ENCODE data around the gene OAS1. TPM values are rescaled to one million over a fixed set of nuclear protein-coding genes. Genes with fewer than 3 reads are reported as not detected.
A peak's percentile ranks its signal among the peaks of the same experiment; 100 is the strongest.
"Not testable (repeated sequence)": the region's sequence is repeated elsewhere in the genome, so short reads cannot be mapped to it uniquely, and the experiment has no call there.

OAS1 gene
- total and polyA plus RNA-seq, 2 donors (not counting 1 experiment from before 2014, with no cell fraction given) = 48.3 to 70.2 TPM

DNA sequence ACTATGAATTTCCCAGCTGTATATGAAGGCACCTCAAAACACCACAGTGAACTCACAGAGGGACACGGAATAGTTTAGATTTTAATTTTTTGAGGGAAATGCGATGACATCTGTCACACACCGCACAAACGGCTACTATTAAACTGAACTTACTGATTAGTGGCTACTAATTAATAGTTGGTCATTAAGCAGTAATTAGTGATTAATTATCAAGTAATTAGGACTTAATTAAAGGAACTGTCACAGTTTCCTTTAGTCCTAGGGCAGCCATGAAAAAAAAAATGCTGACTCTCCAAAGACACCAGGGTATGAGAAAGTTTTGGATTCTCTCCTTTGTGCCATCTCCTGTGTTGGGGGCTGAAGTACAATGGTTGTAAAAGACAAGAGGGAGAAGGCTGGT, 2.9 kb downstream of the OAS1 start:
- Histone ChIP-seq H3K4me2 (replicated peaks; ENCODE audit: low read depth, low read length, poor library complexity, severe bottlenecking) (peak overlapping the region; percentile 82), H4K20me1 (ENCODE audit: control insufficient read depth, insufficient read depth, low read length, poor library complexity, severe bottlenecking) (peaks cover 24% of the 10 kb centered on the region), H3K4me1 (ENCODE audit: control insufficient read depth in 2 of 2, insufficient read depth in 2 of 2, low read length in 2 of 2) (peaks cover 37 to 55% of the 10 kb centered on the region in 2 donors), H3K79me2 (ENCODE audit: control insufficient read depth, insufficient read depth, low read length) (peaks cover 54% of the 10 kb centered on the region), H3K27ac (ENCODE audit: low read length in 2 of 2) (peak overlapping the region in 1 of 2 donors; percentile 83), H2AFZ (ENCODE audit: insufficient read depth, low read depth, low read length, poor library complexity, severe bottlenecking) (no peak overlapping the region), H3K9me3 (ENCODE audit: control extremely low read depth in 1 of 3, control insufficient read depth in 2 of 3, insufficient read depth in 1 of 3, low read length in 2 of 3) (peaks cover 0 to 15% (median 5%) of the 10 kb centered on the region in 3 donors), H3K4me3 (ENCODE audit: control extremely low read depth in 1 of 5, extremely low read depth in 1 of 5, insufficient read depth in 1 of 5, low read depth in 2 of 5, low read length in 4 of 5) (no peak overlapping the region), H3K9ac (ENCODE audit: low read length) (no peak overlapping the region), H3K27me3 (replicated peaks in 1 of 4; ENCODE audit: control extremely low read depth in 1 of 4, control insufficient read depth in 3 of 4, insufficient read depth in 4 of 4, low read length in 3 of 4) (no peaks in the 10 kb centered on the region), H3K36me3 (replicated peaks in 1 of 2; ENCODE audit: control extremely low read depth in 1 of 2, control insufficient read depth in 1 of 2, extremely low read depth in 1 of 2, insufficient read depth in 2 of 2, low read length in 1 of 2) (peaks cover 0 to 50% of the 10 kb centered on the region in 2 experiments)
- peak overlapping the region; percentile 95 for H3K27ac Mint-ChIP-seq
- ATAC-seq (ENCODE audit: low read depth) = no peak
- peaks cover 71% of the 10 kb centered on the region for H3K4me1 Mint-ChIP-seq
- peaks cover 7% of the 10 kb centered on the region for H3K9me3 Mint-ChIP-seq (ENCODE audit: insufficient read depth)
- POLR2A ChIA-PET = no interaction called here
- no CpG with 5 or more reads among the region's 4 CpGs for WGBS (ENCODE audit: insufficient coverage)
- CTCF ChIA-PET = interaction anchor here (1.2 to 1.3 kb wide), 2 partner anchors 10 to 120 kb away, joined by 4 read pairs; no protein-coding TSS in a partner anchor
- TF ChIP-seq, protein P1, sequence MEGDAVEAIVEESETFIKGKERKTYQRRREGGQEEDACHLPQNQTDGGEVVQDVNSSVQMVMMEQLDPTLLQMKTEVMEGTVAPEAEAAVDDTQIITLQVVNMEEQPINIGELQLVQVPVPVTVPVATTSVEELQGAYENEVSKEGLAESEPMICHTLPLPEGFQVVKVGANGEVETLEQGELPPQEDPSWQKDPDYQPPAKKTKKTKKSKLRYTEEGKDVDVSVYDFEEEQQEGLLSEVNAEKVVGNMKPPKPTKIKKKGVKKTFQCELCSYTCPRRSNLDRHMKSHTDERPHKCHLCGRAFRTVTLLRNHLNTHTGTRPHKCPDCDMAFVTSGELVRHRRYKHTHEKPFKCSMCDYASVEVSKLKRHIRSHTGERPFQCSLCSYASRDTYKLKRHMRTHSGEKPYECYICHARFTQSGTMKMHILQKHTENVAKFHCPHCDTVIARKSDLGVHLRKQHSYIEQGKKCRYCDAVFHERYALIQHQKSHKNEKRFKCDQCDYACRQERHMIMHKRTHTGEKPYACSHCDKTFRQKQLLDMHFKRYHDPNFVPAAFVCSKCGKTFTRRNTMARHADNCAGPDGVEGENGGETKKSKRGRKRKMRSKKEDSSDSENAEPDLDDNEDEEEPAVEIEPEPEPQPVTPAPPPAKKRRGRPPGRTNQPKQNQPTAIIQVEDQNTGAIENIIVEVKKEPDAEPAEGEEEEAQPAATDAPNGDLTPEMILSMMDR (IDR thresholded peaks at IDR 0.05) = no peak
- no peak for TF ChIP-seq EZH2 (IDR thresholded peaks at IDR 0.05; ENCODE audit: borderline replicate concordance, insufficient read depth, low read depth, low read length, poor library complexity, severe bottlenecking)
- peak overlapping the region; percentile 77 for H3K4me3 Mint-ChIP-seq
- DNase-seq = no peak
- intact Hi-C loops (cut with micrococcal nuclease) = loop anchor here (10.0 kb wide), 1 partner anchor 245 kb away; no protein-coding TSS in a partner anchor
- H3K27me3 Mint-ChIP-seq = no peaks in the 10 kb centered on the region

DNA sequence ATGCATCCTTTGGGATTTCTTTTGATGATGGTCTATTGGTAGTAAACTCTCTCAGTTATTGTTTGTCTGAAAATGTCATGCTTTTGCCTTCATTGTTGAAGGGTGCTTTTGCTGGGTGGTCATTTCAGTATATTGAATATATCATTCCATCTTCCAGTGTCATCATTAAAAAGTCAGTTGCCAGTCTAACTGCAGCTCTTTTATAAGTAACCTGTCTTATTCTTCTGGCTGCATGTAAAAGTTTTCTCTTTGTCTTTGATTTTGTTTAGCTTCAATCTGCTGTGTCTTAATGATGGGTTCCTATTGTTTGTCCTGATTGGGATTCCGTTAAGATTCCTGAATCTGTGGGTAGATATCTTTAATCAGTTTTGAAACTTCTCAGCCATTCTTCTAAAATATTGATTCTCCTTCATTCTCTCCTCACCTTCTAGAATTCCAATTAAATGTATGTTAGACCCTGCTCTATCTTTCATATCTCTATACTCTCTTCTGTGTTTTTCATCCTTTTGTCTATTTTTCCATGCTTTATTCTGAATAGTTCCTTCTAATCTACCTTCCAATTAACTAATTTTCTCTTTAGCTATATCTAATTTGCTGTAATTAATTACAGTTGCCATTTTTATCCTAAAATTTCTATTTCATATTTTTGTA, 6.4 kb downstream of the OAS1 start:
- TF ChIP-seq EZH2 (IDR thresholded peaks at IDR 0.05; ENCODE audit: borderline replicate concordance, insufficient read depth, low read depth, low read length, poor library complexity, severe bottlenecking) = no peak
- TF ChIP-seq, protein P1 (IDR thresholded peaks at IDR 0.05) = no peak
- intact Hi-C loops (cut with micrococcal nuclease) = no loop called here
- Histone ChIP-seq H3K79me2 (ENCODE audit: control insufficient read depth, insufficient read depth, low read length) (peaks cover 64% of the 10 kb centered on the region), H3K9ac (ENCODE audit: low read length) (no peak overlapping the region), H3K4me1 (ENCODE audit: control insufficient read depth in 2 of 2, insufficient read depth in 2 of 2, low read length in 2 of 2) (peaks cover 21 to 31% of the 10 kb centered on the region in 2 donors), H3K27me3 (replicated peaks in 1 of 4; ENCODE audit: control extremely low read depth in 1 of 4, control insufficient read depth in 3 of 4, insufficient read depth in 4 of 4, low read length in 3 of 4) (no peaks in the 10 kb centered on the region), H3K9me3 (ENCODE audit: control extremely low read depth in 1 of 3, control insufficient read depth in 2 of 3, insufficient read depth in 1 of 3, low read length in 2 of 3) (peaks cover 0 to 15% (median 5%) of the 10 kb centered on the region in 3 donors), H3K27ac (ENCODE audit: low read length in 2 of 2) (no peak overlapping the region), H2AFZ (ENCODE audit: insufficient read depth, low read depth, low read length, poor library complexity, severe bottlenecking) (no peak overlapping the region), H4K20me1 (ENCODE audit: control insufficient read depth, insufficient read depth, low read length, poor library complexity, severe bottlenecking) (peaks cover 36% of the 10 kb centered on the region), H3K4me3 (ENCODE audit: control extremely low read depth in 1 of 5, extremely low read depth in 1 of 5, insufficient read depth in 1 of 5, low read depth in 2 of 5, low read length in 4 of 5) (no peak overlapping the region), H3K4me2 (replicated peaks; ENCODE audit: low read depth, low read length, poor library complexity, severe bottlenecking) (no peak overlapping the region), H3K36me3 (replicated peaks in 1 of 2; ENCODE audit: control extremely low read depth in 1 of 2, control insufficient read depth in 1 of 2, extremely low read depth in 1 of 2, insufficient read depth in 2 of 2, low read length in 1 of 2) (peaks cover 1 to 75% of the 10 kb centered on the region in 2 experiments)
- WGBS (ENCODE audit: insufficient coverage) = no CpG with 5 or more reads among the region's 1 CpG
- ATAC-seq (ENCODE audit: low read depth) = no peak
- CTCF ChIA-PET = interaction anchor here (1.2 kb wide), 1 partner anchor 11 kb away, joined by 4 read pairs; no protein-coding TSS in a partner anchor
- no peak overlapping the region for H3K27ac Mint-ChIP-seq
- no peak overlapping the region for H3K4me3 Mint-ChIP-seq
- H3K9me3 Mint-ChIP-seq (ENCODE audit: insufficient read depth) = peaks cover 7% of the 10 kb centered on the region
- H3K27me3 Mint-ChIP-seq = no peaks in the 10 kb centered on the region
- DNase-seq = no peak
- peaks cover 50% of the 10 kb centered on the region for H3K4me1 Mint-ChIP-seq
- POLR2A ChIA-PET = no interaction called here

DNA sequence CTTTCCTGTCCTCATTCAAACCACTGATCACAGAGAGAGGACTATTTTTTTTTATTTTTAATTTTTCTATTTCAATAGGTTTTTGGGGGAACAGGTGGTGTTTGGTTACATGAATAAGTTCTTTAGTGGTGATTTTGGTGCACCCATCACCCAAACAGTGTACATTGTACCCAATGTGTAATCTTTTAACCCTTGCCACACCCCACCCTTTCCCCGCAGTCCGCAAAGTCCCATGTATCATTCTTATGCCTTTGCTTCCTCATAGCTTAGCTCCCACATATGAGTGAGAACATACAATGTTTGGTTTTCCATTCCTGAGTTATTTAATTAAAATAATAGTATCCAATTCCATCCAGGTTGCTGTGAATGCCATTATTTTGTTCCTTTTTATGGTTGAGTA, 7.1 kb downstream of the OAS1 start:
- H3K4me3 Mint-ChIP-seq; H3K9ac ChIP-seq (ENCODE audit: low read length); H3K4me2 ChIP-seq (replicated peaks; ENCODE audit: low read depth, low read length, poor library complexity, severe bottlenecking); ATAC-seq (ENCODE audit: low read depth); POLR2A ChIA-PET; H3K4me3 ChIP-seq (ENCODE audit: control extremely low read depth in 1 of 5, extremely low read depth in 1 of 5, insufficient read depth in 1 of 5, low read depth in 2 of 5, low read length in 4 of 5); H3K9me3 Mint-ChIP-seq (ENCODE audit: insufficient read depth); H3K27ac Mint-ChIP-seq; DNase-seq; intact Hi-C loops (cut with micrococcal nuclease); H2AFZ ChIP-seq (ENCODE audit: insufficient read depth, low read depth, low read length, poor library complexity, severe bottlenecking); H3K27ac ChIP-seq (ENCODE audit: low read length in 2 of 2); H3K27me3 ChIP-seq (replicated peaks in 1 of 4; ENCODE audit: control extremely low read depth in 1 of 4, control insufficient read depth in 3 of 4, insufficient read depth in 4 of 4, low read length in 3 of 4); H3K27me3 Mint-ChIP-seq: not testable (repeated sequence)
- Histone ChIP-seq H3K9me3 (ENCODE audit: control extremely low read depth in 1 of 3, control insufficient read depth in 2 of 3, insufficient read depth in 1 of 3, low read length in 2 of 3) (peaks cover 0 to 15% (median 5%) of the 10 kb centered on the region in 3 donors), H3K79me2 (ENCODE audit: control insufficient read depth, insufficient read depth, low read length) (peaks cover 57% of the 10 kb centered on the region), H4K20me1 (ENCODE audit: control insufficient read depth, insufficient read depth, low read length, poor library complexity, severe bottlenecking) (peaks cover 36% of the 10 kb centered on the region), H3K4me1 (ENCODE audit: control insufficient read depth in 2 of 2, insufficient read depth in 2 of 2, low read length in 2 of 2) (peaks cover 13 to 24% of the 10 kb centered on the region in 2 donors), H3K36me3 (replicated peaks in 1 of 2; ENCODE audit: control extremely low read depth in 1 of 2, control insufficient read depth in 1 of 2, extremely low read depth in 1 of 2, insufficient read depth in 2 of 2, low read length in 1 of 2) (peaks cover 1 to 77% of the 10 kb centered on the region in 2 experiments)
- no CpG with 5 or more reads among the region's 2 CpGs for WGBS (ENCODE audit: insufficient coverage)
- peaks cover 43% of the 10 kb centered on the region for H3K4me1 Mint-ChIP-seq
- CTCF ChIA-PET = interaction anchor here (1.2 kb wide), 1 partner anchor 11 kb away, joined by 4 read pairs; no protein-coding TSS in a partner anchor
